ENCODE results near the gene PAH. TPM values are rescaled to one million over a fixed set of nuclear protein-coding genes. Genes with fewer than 3 reads are reported as not detected.

Gene PAH
- total RNA-seq, 1 experiment from 2014 or later, result 5.7 TPM

- Mint-ChIP-seq H3K27me3 (ENCODE audit: low read depth) (peaks cover 5% of the 10 kb centered on the region), H3K9me3 (peaks cover 20% of the 10 kb centered on the region), H3K4me3 (peak overlapping the region; percentile 9; the same call in 1 of the 2 replicates), H3K36me3 (peaks cover 2% of the 10 kb centered on the region; the same call in 1 of the 2 replicates), H3K4me1 (peaks cover 52% of the 10 kb centered on the region), H3K27ac (no peak overlapping the region)
- ChIA-PET CTCF (no interaction called here), POLR2A (no interaction called here)
- ATAC-seq (peak; percentile 34), DNase-seq (ENCODE audit: low spot score) (no peak)
- no peak for TF ChIP-seq NFATC4 (CRISPR knock-in tag; IDR thresholded peaks at IDR 0.05)
- TF ChIP-seq ERG (CRISPR knock-in tag; IDR thresholded peaks at IDR 0.05), result no peak
- TF ChIP-seq ZNF671 (CRISPR knock-in tag; IDR thresholded peaks at IDR 0.05), result no peak
- TF ChIP-seq NFE2L1 (CRISPR knock-in tag; IDR thresholded peaks at IDR 0.05), result no peak
- no peak for TF ChIP-seq ZNF396 (CRISPR knock-in tag; IDR thresholded peaks at IDR 0.05; ENCODE audit: borderline replicate concordance)
- TF ChIP-seq E2F1 (CRISPR knock-in tag; IDR thresholded peaks at IDR 0.05), result no peak
- no peak for TF ChIP-seq ATF2 (CRISPR knock-in tag; IDR thresholded peaks at IDR 0.05; ENCODE audit: borderline replicate concordance, low read depth)
- no peak for TF ChIP-seq AR (CRISPR knock-in tag; IDR thresholded peaks at IDR 0.05)
- no peak for TF ChIP-seq ZMAT4 (CRISPR knock-in tag; IDR thresholded peaks at IDR 0.05)
- no peak for TF ChIP-seq ZBTB21 (CRISPR knock-in tag; IDR thresholded peaks at IDR 0.05; ENCODE audit: borderline replicate concordance)
- TF ChIP-seq SMAD4 (CRISPR knock-in tag; IDR thresholded peaks at IDR 0.05), result no peak
- no peak for TF ChIP-seq ARID4B (CRISPR knock-in tag; IDR thresholded peaks at IDR 0.05; ENCODE audit: borderline replicate concordance)
- no peak for TF ChIP-seq E2F5 (CRISPR knock-in tag; IDR thresholded peaks at IDR 0.05)
- TF ChIP-seq HMGXB4 (CRISPR knock-in tag; IDR thresholded peaks at IDR 0.05), result no peak
- no peak for TF ChIP-seq NR2C2 (CRISPR knock-in tag; IDR thresholded peaks at IDR 0.05)
Observed at GRCh38 chr12:102933168-102933567, 16.1 kb upstream of the PAH start.
